SK-N-SH (cell line): ENCODE results near the gene NAALADL1.

Experiments used
- CTCF ChIP-seq: fragments of 200-600 bp; sonication (generic); IDR thresholded peaks from 2 replicates; pipeline ENCODE4 v1.6.1; 2017; ENCODE audit warnings: antibody characterized with exemption, mild to moderate bottlenecking, moderate library complexity
- EP300 ChIP-seq, 2 experiments: IDR thresholded peaks; 2 replicates each; pipeline versions ENCODE4 v1.4.0 to v1.6.1; 2012; ENCODE audit warnings: borderline replicate concordance in 1 of 2, low read depth in 1 of 2, low read length in 1 of 2
- FOXM1 ChIP-seq: IDR thresholded peaks from 2 replicates; pipeline ENCODE4 v1.4.0; 2012; ENCODE audit warnings: low read depth, mild to moderate bottlenecking
- GATA2 ChIP-seq: sonication (generic); formaldehyde crosslinking; IDR thresholded peaks from 2 replicates; pipeline ENCODE4 v1.5.0; 2020; ENCODE audit warnings: mild to moderate bottlenecking, missing genetic modification reagents
- MAX ChIP-seq: IDR thresholded peaks from 2 replicates; pipeline ENCODE4 v1.4.0; 2012; ENCODE audit warnings: low read depth
- POLR2AphosphoS5 ChIP-seq: IDR thresholded peaks from 2 replicates; pipeline ENCODE4 v1.6.1; 2012; ENCODE audit warnings: low read depth, low read length
- RAD21 ChIP-seq: IDR thresholded peaks from 2 replicates; pipeline ENCODE4 v1.6.1; 2012; ENCODE audit warnings: mild to moderate bottlenecking, low read length
- RFX5 ChIP-seq: IDR thresholded peaks from 2 replicates; pipeline ENCODE4 v1.6.1; 2012; ENCODE audit warnings: mild to moderate bottlenecking, improper control_type of control experiment, low read length
- RXRA ChIP-seq: IDR thresholded peaks from 2 replicates; pipeline ENCODE4 v1.4.0; 2012; ENCODE audit warnings: low read depth, mild to moderate bottlenecking, borderline replicate concordance
- SMC3 ChIP-seq: IDR thresholded peaks from 2 replicates; pipeline ENCODE4 v1.6.1; 2012; ENCODE audit warnings: low read depth, low read length, improper control_type of control experiment

- TF ChIP-seq CTCF (no peak), GATA2 (no peak), SMC3 (no peak), POLR2AphosphoS5 (no peak), RXRA (no peak), FOXM1 (no peak), EP300 (IDR thresholded peaks at IDR 0.05; ENCODE audit: borderline replicate concordance in 1 of 2, low read depth in 1 of 2, low read length in 1 of 2) (no peak), MAX (no peak), RFX5 (no peak), RAD21 (no peak)
Measured at GRCh38 chr11:65059959-65060824, 1.8 kb upstream of the NAALADL1 start.
